HG03108 (cell line): Measurements from ENCODE around the gene ADGRL2.

ENCODE experiments used
- ATAC-seq: cut with Tn5 transposase; IDR thresholded peaks from one replicate; pipeline ENCODE4 v1.9.1; 2021; ENCODE audit warnings: moderate library complexity; ENCODE audit not compliant: unreplicated experiment

The ADGRL2 gene

GRCh38 chr1:81800695-81801650 is at the start of gene ADGRL2:
TSS of gene ADGRL2 (plus strand) at chr1:81800934. CDS start at chr1:81836985, 36,051 bp downstream.
- ATAC-seq = no peak

DNA sequence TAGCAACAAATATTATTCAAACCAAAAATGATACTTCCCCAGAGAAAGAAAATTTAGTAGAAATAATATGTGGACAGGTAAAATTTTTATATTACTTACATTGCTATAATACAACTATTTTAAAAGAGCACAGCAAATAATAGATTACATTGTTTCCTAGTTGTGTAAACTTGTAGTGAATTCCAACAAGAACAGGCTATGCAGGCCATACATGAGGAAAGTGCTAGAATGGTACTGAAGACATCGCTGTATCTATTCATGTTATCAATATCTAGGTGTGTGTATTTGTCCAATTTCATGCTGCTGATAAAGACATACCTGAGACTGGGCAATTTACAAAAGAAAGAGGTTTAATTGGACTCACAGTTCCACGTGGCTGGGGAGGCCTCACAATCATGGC is 47.9 kb upstream of the ADGRL2 start:
- no peak for ATAC-seq

GRCh38 chr1:81754424-81754823 is 46.3 kb upstream of the ADGRL2 start:
- no peak for ATAC-seq

DNA sequence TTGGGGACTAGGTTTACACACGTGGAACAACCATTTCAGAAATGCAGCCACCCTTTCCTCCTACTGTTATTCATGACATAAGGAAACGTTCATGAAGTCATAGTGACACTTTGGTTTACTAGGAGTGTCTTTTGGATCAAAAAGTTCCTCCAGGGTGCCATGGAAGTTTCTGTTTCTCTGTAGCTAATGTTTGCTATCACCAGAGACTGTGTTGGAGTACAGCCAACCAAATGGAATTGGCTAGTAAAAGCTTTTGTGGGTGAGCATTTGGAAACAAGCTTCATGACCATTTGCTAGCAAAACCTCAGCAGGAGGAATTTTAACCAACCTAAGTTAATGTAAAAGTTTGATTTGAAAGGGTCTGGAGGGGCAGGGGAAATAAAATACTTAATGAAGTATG is 43.9 kb upstream of the ADGRL2 start:
- ATAC-seq = no peak

DNA sequence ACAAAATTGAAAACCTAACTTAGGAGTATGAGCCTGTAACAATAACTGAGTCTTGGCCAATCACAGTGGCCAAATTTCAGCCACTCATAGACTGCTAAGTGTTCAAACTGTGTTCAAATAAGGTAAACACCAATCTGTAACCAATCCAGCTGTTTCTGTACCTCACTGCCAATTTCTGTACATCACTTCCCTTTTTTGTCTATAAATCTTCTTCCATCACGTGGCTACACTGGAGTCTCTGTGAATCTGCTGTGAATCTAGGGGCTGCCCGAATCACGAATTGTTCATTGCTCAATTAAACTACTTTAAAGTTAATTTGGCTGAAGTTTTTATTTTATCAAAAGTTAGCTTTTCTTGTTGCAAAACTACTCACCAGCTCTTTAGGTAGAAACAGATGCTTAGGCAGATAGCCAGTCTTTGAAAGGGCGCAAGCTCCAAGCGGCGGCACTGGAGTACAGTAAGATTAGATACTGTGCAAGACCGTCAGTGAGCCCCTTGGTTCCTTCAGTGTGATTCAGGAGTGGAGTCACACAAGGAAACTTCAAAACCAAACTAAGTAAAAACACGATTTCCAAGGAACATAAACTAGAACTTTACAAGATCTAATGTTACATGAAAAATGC is 43.2 kb upstream of the ADGRL2 start:
- no peak for ATAC-seq

GRCh38 chr1:81758181-81758580 is 42.6 kb upstream of the ADGRL2 start:
- ATAC-seq = no peak

DNA sequence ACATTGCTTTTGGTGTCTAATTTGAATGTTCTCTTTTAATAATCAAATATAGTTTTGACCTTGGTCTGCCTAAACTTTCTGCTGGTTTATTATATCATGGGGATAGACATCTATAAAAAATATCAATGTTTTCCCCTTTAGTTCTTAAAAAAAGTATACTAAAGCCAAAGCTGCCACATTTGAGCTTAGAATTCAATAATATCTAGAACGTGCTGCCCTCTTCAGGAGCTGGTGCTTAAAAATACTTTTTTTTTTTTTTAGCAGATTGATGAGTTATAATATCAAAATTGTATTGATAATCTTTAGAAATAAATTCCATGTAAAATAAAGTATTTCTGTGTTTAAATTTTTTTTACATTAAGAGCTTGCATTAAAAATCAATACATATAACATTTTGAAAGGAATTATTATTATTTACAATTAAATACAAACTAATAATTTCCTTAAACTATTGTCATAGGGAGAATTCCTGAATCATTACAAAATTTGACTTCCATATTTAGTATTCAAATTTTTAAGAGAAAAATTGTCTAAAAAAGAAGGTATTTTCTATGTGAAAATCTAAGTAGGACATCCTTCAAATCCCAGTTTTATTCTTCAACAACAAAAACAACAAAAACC is 40.1 kb upstream of the ADGRL2 start:
- no peak for ATAC-seq

GRCh38 chr1:81775510-81775909 is 25.2 kb upstream of the ADGRL2 start:
- ATAC-seq = no peak

- ATAC-seq = no peak
These were observed 19.9 kb upstream of the ADGRL2 start for GRCh38 chr1:81780705-81781454.

DNA sequence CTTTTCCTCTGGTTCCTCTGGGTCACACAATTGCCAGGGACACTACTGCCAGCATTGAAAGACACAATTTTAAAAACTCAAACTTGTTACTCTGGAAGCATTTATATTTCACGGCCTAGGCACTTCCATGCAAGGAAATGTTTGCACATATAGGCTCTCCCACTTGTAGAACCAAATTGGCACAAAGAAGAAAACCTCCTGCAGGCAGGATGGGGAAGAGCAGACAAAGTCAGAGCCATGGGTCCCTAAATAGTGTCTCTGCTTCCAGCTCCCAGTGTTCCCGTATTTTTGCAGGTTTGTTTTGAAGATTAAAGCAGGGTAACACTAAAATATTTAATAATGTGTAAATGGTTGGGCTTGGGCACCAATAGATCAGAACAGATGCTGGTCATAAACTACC is 19.0 kb upstream of the ADGRL2 start:
- ATAC-seq = no peak

DNA sequence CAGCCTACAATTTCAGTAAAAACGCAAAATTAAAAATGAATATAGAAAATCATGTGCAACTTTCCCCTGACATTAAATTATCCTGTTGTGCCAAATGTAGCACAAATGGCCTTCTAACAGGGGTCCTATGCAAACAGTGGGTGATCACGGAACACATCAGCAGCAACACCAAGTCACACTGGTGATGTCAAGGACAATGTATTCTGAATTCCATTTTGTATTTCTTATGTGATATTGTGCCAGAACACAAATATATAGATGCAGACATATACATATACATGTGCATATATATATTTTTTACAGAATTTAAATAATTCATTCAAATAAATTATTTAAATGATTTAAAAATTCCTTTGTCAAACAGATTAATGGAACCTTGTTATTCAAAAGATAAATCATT is 8.6 kb upstream of the ADGRL2 start:
- ATAC-seq = no peak

DNA sequence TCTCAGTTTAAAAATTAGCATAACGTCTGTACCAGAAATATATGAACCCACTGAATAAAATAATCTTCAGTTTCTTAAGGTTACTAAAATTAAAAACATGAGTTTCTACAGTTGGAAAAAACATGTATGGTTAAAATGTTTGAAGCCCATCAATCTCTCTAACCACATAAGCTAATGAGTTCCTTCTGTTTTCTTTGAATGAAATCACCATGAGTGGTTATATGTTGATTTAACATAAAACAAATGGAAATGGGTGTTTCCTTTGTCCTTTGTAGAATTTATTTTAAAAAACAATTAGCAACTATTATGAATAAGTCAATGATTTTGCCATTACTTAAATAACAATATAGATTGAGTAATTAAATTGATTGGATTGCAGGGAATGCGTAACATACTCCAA is 3.0 kb upstream of the ADGRL2 start:
- ATAC-seq = no peak

DNA sequence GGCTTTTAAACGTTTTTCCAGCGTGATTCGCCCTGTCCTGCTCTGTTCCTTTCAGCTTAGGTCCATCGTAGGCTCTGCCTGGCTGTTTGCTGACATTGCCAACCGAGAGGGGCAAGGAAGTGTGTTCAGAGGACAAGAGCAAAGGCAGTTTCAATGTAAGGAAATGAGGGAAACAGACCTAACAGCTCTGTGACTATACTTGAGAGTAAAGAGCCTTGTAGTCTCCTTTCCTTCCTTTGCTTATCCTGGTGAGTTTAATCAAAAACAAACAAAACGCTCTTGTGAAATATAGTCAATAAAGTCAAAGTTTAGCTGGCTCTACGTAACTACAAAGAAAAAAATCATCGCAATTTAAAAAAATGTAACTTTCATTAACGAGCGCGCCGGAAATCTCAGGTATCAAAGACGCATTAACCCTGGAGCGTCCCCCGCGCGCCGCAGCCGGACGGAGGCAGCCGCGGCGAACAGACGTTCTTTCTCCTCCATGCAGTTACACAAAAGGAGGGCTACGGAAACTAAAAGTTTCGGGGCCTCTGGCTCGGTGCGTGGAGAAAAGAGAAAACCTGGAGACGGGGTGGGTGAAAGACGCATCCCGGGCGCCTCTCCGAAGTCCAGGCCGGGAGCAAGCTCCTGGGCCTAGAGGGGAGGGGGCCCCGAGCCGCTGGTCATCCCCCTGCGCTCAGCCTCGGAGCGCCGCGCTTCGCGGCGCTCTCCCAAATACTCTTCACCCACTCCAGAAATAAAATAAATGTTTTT is 617 bp upstream of the ADGRL2 start:
- ATAC-seq = no peak

GRCh38 chr1:81801651-81802456 is 1.1 kb downstream of the ADGRL2 start:
- ATAC-seq = no peak

- no peak for ATAC-seq
These were observed 1.6 kb downstream of the ADGRL2 start for GRCh38 chr1:81802457-81802706.

DNA sequence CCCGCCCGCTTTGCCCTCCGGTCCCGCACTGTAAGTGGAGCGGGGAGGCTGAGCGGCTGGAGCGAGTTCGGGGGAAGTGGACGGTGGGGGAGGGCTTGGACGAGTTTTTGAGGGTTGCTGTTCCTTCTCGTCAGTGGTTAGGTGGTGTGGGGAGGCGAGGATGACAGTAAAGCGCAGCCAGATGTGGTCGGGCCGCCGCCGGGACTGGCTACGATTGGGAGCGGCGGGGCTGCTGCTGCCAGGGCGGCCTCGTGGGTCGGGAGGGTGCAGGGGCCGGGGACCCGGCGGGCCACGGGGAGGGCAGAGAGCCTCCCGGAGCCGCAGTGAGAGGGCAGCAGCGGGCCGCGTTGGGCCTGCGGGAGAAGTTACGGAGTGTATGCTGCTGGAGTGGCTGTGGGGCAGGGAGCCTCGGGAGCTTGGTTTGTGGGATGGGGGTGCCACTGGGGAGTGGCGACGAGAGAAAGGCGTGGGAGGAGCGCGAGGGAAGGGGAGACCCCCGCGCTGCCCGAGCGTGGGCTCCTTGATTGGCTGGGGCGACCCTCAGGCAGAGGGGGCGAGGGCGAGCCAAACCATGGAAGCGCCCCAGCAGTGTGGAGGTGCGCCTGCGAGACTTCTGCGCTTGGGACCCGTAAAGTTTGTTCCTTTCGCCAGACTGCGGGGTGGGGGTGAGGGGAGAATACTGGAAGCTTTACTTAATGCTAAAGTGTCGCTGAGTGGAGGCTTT is 2.1 kb downstream of the ADGRL2 start:
- no peak for ATAC-seq

DNA sequence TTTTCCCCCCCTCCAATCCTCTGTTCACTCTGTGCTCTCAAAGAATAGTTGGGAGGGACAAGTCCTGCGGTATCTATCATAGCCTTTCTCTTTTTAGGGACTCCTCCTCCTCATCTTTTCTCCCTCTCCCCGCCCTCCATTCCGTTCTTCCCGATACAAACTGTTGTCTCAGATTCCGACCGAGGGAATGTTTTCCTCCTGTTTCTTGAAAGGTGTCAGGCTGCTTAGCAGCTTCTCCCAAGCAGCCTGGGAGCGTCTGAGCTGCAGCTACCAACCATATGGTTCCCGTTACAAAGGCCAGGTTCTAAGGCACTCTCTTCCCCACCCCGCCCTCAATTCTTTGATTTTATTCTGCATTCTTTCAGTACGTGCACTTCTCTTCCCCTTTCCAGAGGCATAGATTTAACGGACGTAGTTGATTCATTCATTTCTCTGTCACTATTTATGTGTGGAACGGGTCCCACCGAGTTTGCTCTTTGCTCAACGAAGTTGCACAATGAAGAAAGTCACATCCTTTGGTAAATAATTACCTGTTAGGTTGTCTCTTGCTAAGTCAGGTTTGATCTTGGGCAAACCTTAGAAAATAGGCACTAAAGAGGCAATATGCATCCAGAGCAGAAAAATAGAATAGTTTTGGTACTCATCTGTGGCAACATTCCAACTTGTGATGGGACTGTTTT is 2.8 kb downstream of the ADGRL2 start:
- ATAC-seq = no peak

DNA sequence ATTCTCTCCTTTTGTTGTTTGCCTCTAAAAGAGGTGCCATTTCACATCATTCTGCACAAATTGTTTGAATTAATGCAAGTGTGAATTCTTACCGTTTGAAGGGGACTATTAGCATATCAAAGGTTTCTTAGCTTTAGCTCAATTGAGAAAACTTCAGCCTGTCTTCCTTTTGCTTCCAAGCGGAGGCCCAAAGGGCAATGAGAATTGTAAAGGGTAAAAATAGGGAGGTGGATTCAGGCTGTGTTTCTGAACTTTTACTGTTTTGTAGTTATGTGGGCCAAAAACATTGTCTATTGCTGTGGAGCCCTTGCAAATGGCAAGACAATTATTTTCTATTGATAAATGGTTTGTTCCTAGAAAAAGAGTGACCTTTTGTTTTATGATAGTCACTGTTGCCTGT is 3.6 kb downstream of the ADGRL2 start:
- no peak for ATAC-seq
